GM10847 (cell line): Measurements from ENCODE around the gene SLC18A2.

Source experiments
- POLR2A ChIP-seq: IDR thresholded peaks from 2 replicates; pipeline ENCODE4 v1.6.1; 2011; ENCODE audit not compliant: insufficient read length; ENCODE audit errors: extremely low read depth

Gene SLC18A2

GRCh38 chr10:117224881-117225280 is 16.0 kb upstream of the SLC18A2 start:
- TF ChIP-seq POLR2A: no peak

- no peak for TF ChIP-seq POLR2A
These were observed 14.0 kb upstream of the SLC18A2 start for GRCh38 chr10:117226813-117227451.

GRCh38 chr10:117228210-117228609 is 12.7 kb upstream of the SLC18A2 start:
- no peak for TF ChIP-seq POLR2A

- TF ChIP-seq POLR2A: no peak
These were observed 3.4 kb upstream of the SLC18A2 start for GRCh38 chr10:117237401-117237991.

- no peak for TF ChIP-seq POLR2A
These were observed 1.9 kb upstream of the SLC18A2 start for GRCh38 chr10:117239051-117239450.

GRCh38 chr10:117239721-117240620 is 943 bp upstream of the SLC18A2 start:
- TF ChIP-seq POLR2A: no peak

- TF ChIP-seq POLR2A: no peak
These were observed 888 bp downstream of the SLC18A2 start for GRCh38 chr10:117241541-117242462.

GRCh38 chr10:117242463-117242832 is 1.5 kb downstream of the SLC18A2 start:
- TF ChIP-seq POLR2A: no peak

GRCh38 chr10:117246997-117247671 is 6.2 kb downstream of the SLC18A2 start:
- TF ChIP-seq POLR2A: no peak

- no peak for TF ChIP-seq POLR2A
These were observed 8.0 kb downstream of the SLC18A2 start for GRCh38 chr10:117248750-117249465.

- no peak for TF ChIP-seq POLR2A
These were observed 8.7 kb downstream of the SLC18A2 start for GRCh38 chr10:117249493-117250093.

GRCh38 chr10:117250411-117250810 is 9.5 kb downstream of the SLC18A2 start:
- no peak for TF ChIP-seq POLR2A

- TF ChIP-seq POLR2A: no peak
These were observed 13.0 kb downstream of the SLC18A2 start for GRCh38 chr10:117253908-117254307.
